Kidney capillary endothelial cell (primary cell): ENCODE data around the gene EXOC6.
A peak's percentile ranks its signal among the peaks of the same experiment; 100 is the strongest.
"Not testable (repeated sequence)": the region's sequence is repeated elsewhere in the genome, so short reads cannot be mapped to it uniquely, and the experiment has no call there.

Source experiments
- DNase-seq: peaks from one replicate; pipeline ENCODE4 v3.0.0-alpha.2; 2018; ENCODE audit warnings: low spot score

EXOC6 gene

DNA sequence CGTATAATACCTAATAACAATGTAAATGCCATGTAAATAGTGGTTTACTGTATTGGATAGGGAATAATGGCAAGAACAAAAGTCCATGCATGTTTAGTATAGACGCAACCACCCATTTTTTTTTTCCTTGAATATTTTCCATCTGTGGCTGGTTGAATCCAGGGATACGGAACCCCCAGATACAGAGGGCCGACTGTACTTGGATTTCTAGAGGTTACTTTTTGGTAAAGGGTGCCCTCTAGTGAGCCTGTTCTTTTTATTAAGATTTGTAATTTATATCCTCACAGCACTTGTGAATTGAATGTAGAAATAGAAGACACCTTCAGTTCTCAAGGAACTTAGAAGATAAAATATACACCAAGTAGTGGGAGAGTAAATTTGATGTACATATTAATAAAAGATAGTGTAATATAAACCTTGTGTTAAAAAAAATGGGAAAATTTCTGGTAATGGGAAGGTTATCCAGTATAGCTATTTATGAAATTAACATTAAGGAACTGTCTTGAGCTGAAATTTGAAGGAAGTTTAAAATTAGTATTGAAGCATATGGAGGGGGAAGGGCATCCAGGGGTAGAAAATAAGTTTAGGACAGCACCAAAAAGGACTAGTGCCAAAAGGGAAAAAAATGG lies 32.0 kb downstream of the EXOC6 start:
- peak; percentile 70 for DNase-seq

DNA sequence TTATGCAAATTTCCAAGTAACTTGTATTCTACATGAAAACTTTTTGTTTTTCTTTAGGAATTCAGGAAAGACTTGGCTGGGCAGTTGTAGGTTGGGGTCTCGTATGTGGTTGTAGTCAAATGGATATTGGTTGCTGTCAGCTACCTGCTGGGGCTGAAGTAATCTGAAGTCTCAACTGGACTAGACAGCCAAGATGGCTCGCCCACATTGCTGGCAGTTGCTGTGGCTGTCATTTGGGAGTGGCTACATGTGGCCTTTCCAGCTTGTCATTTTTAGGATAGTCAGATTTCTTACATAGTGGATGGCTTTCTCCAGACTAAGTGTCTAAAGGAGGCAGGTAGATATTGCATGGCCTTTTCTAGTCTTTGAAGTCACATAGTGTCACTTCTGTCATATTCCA lies 32.6 kb downstream of the EXOC6 start:
- no peak for DNase-seq

DNA sequence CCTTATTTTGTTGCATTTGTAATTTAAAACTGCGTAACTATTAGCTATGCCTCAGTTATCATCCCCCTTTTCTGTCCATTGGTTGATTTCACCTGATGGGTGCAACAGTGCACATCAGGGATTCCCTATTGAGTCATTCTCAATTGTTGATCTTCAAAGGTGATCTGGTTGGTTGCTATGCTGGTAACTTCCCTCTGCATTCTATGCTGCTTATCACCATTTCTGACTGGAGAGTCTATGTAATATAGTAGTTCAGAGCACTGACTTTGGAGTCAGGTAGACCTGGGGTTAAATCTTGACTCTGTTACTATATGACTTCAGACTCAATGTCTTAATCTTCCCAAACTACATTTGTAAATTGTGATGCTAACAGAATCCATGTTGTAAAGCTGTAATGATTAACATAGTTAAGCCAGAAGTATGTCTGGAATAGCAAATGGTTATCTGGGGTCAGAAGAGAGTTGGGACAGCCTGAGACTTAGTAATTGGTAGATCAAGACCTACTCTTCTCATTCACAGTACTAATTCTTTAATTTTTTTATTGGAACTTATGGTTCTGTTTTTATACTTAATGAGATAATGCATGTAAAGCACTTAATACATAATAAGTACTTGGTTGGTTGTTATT lies 38.1 kb downstream of the EXOC6 start:
- DNase-seq, result no peak

DNA sequence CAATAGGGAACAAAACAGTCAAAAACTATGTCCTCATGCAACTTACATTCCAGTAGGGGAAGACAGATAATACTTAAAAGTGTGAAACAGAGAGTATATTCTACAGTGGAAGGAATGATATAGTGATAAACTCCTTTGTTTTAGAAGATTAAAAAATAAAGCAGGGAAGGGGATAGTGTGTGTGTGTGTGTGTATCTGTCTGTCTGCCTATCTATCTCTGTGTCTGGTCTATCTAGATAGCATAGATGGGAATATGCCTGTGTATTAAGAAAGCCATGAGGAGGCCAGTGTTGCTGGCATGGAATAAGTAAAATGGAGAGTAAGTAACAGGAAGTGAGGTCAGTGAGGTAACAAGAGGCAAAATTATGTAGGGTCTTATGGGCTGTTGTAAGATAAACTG lies 42.2 kb downstream of the EXOC6 start:
- no peak for DNase-seq

DNA sequence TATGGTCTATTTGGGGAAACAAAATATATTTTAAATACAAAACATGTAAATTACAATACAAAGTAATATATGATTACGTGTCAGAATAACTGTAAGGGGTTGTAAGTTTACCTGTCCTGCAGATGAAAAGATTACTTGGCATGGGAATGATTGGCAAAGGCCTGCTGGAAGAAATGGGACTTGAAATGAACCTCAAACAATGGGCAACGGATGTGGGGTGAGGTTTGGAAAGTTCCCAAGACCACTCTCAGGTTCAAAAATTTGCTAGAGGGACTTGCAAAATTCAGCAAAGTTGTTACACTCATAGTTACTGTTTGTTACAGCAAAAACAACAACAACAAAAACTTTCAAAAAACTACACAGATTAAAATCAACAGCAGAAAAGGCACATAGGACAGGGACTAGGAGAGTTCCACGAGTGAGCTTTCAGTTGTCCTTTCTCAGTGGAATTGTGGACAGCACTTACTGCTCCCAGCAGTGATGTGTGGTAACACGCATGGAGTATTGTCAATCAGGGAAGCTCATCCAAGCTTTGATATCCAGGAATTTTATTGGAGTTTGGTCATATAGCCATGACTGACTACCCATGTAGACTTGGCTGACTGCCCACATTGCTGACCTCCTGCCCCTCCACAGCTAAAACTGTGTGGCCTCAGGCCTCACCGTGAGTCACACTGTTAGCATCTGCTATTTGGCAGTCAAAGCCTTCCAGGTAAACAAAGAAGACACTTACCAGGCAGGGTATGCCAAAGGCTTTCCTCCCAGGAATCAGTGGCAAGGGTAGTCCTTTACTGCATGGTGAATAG lies 43.8 kb downstream of the EXOC6 start:
- DNase-seq, result peak; percentile 82

DNA sequence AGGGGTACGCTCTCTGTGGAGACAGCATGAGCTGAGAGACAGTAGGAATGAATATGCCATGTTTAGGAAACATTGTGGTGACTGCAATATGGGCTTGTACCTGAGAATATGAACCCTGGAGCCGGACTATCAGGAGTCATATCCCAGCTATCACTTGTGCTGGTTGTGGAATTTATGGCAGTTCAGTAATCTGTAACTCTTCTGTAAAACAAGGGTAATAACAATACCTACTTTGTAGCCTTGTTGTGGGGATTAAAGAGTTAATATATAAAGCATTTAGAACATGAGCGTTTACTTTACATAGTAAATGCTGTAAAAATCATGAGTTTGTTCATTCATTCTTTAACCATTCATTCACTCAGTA lies 44.4 kb downstream of the EXOC6 start:
- no peak for DNase-seq

DNA sequence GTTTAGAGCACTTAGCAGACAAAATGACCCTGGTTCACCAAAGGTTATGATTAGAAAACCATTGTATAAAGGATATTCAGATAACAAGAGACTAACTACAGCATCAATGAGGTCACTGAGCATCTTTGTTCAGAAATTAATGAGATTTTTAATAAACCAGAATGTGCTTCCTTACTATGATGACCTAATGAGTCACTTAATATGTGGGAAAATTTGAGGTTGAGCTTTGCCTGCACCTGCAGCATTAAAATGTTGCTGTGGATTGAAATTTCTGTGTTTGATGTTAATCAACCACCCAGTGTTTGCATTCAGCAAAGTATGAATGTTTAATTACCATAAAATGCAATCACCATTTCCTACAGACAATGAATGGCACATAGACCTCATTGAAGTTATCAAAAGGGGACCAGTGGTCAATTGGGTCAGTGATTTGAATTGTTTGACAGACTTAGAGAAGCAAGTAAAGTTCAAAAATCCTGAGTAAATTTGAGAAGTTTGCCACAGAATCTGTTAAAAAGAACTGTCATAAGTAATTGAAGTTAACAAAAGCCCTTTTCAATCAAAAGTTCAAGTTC lies 45.8 kb downstream of the EXOC6 start:
- no peak for DNase-seq

DNA sequence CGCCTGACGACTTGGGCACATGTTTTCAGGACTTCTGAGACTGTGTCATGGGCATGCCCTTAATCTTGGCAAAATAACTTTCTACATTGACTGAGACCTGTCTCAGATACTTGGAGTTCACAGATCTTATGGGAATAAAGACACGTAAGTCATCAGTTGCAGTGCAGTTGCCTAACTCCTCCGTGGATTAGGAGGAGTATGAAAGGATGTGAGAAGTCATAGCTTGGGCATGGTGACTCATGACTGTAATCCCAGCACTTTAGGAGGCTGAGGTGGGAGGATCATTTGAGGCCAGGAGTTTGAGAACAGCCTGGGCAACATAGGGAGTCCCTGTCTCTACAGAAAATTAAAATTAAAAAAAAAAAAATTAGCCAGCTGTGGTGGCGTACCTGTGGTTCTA lies 49.6 kb downstream of the EXOC6 start:
- no peak for DNase-seq

DNA sequence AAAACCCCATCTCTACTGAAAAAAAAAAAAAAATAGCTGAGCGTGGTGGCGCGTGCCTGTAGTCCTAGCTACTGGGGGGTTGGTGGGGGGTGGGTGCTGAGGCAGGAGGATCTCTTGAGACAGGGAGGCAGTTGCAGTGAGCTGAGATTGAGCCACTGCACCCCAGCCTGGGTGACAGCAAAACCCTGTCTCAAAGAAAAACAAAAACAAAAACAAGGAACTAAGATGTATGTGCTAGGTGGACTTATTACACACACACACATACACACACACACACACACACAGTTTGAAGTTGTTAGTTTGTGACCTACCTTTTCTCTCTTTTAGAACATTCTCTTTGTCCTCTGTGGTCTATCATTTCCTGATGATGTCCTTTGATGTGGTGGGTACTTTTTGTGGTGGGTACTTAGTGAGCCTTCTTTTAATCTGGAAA lies 53.5 kb downstream of the EXOC6 start:
- no peak for DNase-seq

DNA sequence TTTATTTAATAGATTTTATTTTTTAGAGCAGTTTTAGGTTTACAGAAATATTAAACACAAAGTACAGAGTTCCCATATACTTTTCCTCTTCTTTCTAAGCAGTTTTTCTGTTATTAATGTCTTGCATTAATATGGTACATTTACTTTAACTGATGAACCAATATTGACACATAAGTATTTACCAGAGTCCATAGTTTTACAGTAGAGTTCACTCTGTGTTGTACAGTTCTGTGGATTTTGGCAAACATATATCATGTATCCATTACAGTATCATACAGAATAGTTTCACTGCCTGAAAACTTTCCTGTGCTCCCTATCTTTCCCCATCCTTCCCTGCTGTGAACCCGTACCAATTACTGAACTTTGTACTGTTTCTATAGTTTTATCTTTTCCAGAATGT lies 55.3 kb downstream of the EXOC6 start:
- no peak for DNase-seq

DNA sequence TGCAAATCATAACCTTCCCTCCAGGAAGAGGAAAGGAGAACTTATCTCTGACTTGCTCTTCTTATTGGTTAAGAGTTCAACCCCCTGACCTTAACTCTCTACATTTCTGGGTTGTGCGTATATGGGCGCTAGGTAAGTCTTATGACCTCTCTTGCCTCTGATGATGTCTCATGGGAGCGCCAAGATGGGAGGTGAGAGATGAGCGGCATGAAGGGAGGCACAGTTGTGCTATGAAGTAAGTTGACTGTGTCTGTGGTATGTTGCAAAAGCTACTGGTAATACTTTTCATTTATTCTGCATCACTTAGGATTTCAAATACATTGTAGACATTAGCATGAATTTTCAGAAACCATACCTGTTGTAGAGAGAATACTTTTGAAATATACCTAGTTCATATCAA lies 59.0 kb downstream of the EXOC6 start:
- DNase-seq, result no peak

DNA sequence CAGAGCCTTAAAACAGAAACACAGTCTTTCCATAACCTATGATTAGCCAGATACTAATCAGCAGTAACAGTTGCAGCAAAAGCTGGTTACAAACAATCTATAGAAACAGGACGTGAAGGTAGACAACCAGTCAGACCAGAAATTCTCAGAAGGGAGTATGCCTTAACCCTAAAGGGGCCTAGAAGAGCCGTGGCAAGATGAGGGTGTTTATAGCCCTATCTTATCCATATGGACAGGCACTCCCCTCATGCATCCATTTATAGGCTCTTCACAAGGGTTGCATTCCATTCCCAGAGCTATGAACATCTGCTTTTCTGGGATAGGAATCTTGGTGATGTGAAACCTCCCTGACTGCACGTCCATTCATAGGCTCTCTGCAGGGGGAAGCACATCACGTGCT lies 64.3 kb downstream of the EXOC6 start:
- DNase-seq, result not testable (repeated sequence)

DNA sequence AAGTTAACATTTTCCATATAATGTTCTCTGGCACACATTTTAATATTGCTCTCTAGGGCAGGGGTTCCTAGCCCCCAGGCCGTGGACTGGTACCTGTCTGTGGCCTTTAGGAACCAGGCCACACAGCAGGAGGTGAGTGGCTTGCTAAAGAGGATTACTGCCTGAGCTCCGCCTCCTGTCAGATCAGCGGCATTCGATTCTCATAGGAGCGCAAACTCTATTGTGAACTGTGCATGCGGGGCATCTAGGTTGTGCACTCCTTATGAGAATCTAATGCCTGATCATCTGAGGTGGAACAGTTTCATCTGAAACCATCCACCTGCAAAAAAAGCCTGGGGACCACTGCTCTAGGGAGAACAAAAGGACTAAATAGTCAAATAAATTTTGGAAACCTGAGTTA lies 65.7 kb downstream of the EXOC6 start:
- DNase-seq, result no peak

DNA sequence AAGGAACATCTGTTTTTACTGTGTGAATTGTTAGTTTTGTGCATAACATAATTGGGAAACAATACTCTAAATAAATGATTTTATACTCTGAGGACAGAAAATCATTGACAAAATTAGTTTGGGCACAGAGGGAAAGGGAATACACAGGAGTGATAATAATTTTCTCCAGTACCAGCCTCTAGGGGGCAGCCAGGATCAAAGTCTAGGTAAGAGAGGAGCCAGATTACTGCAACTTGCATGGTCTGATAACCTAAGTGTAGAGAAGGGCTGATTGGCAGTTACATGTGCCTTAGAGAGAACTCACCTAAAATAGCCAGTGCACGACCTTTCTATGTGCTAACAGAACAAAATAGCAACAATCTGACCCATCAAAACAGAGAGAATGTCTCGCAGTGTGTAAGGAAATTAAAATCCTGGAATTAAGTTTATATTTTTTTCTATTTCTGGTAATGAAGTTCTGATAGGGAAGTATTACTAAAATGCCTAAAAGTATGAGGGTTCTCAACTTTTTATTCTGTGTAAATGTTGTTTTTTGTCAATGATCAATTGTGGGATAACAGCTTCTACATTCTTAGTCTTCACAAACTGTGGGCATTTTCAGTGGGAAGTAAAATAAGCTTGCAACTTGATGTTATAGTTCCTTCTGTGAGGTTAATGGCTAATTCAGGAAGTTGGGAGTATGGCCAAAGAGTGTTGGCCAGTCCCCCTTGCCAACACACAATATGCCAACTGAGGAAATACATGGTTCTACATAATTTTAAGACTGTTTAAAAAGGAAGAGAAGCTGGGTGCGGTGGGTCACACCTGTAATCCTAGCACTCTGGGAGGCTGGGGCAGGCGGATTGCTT lies 66.4 kb downstream of the EXOC6 start:
- peak; percentile 40 for DNase-seq

DNA sequence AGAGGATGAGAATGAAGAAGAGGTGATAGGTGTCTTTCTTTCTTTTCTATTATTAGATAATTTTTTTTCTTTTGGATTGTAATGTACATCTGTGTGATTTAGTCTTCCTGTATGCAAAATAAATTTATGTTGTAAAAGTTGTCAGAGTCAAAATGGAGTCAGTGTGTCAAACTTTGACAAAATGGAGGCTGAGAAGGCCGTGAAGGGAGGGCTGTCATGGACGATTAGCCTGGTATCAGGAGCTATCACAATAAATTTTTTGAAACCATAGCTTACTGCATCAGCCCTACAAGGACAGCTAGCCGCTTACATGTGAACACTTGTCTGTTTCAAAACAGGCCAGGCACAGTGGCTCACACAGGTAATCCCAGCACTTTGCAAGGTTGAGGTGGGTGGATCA lies 67.6 kb downstream of the EXOC6 start:
- DNase-seq, result no peak

DNA sequence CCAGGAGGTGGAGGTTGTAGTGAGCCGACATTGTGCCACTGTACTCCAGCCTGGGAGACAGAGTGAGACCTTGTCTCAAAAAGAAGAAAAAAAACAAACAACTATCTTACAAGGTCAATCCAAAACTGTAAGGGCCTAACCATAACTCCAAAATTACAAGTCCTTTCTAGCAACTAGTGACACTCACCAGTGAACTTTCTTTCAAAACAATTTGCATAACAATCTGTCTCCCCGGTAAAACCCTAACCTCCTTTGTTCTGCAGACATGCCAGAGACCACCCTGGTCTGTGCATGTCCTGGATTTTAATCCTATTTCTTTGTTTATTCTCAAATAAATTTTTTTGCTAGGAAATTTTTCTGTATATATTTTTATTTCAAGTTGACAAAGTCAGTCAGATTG lies 68.1 kb downstream of the EXOC6 start:
- DNase-seq, result no peak

DNA sequence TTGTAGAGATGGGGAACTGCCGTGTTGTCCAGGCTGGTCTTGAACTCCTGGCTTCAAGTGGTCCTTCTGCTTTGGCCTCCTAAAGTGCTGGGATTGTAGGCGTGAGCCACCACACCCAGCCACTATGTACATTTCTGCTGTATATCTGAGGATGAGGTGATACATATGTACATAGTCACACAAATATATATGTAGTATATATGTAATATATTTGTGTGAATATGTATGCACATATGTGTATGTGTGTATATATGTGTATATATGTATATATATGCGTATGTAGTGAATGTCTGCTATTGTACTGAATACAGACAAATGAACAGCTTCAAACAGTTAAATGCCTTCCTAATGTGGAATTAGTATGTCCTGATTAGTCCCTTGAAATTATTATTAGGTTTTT lies 70.3 kb downstream of the EXOC6 start:
- no peak for DNase-seq

DNA sequence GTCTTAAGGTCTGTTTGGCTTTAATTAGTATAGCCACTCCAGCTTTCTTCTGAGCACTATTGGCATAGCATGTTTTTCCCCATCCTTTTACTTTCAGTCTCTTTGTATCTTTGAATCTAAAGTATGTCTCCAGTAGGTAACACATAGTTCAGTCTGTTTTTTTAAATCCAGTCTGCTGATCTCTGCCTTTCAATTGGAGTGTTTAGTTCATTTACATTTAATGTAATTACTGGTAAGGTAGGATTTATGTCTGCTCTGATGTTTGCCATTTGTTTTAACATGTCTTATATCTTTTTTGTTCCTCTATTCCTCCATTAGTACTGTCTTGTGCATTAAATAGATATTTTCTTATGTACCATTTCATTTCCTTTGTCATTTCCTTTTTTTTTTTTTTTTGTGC lies 72.5 kb downstream of the EXOC6 start:
- DNase-seq, result no peak

DNA sequence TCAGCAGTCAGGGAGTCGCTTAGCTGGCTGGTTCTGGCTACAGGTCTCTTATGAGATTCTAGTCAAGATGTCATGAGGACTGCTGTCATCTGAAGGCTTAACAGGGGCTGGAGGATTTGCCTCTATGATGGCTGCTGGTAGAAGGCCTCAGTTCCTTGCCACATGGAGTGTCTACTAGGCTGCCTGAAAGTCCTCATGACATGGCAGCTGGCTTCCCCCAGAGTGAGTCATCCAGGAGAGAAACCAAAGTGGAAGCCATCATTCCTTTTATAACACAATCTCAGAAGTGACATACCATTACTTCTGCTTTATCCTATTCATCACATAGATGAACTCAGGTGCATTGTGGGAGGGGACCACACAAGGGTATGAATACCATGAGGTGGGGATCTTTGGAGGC lies 75.1 kb downstream of the EXOC6 start:
- DNase-seq, result no peak

DNA sequence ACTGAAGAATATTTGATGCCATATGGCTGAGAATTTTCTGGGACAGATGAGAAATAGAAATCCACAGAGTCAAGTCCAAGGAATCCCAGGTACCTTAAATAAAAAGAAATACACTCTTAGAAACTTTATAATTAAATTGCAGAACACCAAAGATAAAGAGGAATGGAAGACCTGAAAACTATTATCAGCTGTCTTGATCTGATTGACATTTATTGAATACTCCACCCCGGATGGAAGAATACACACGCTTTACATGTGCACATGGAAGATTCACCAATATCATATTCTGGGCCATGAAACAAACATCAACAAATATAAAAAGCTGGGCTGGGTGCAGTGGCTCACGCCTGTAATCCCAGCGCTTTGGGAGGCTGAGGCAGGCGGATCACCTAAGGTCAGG lies 81.6 kb downstream of the EXOC6 start:
- no peak for DNase-seq

DNA sequence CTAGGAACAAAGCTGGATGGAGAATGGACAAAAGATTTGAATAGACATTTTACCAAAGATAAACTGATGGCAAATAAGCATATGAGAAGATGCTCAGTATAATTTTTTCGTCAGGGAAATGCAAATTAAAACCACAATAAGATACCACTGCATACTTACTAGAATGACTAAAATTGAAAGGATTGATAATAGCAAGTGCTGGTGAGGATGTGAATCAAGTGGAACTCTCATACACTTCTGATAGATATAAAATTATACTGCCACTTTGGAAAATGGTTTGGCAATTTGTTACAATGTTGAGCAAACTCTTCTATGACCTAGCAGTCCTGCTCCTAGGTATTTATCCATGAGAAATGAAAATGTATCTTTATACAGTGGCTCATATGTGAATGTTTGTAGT lies 83.3 kb downstream of the EXOC6 start:
- DNase-seq, result no peak

DNA sequence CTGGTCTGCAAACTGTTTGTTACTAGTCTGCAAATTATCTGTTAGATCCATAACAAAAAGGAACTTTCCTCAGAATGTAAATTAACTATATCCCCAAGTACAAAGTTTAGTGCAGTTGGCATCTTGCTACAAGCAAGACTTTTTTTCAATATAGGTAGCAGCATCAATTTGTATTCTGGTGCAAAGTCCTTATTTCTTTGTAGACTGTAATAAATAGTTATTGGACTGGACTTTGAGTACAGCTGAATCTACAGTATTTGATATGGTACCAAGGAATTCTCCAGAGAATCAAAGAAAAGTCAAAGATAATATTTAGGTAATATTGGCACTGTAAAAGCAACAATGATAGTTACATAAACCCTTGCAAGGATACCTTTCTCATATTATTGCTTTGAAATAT lies 89.6 kb downstream of the EXOC6 start:
- DNase-seq, result no peak
